Stimulated activated CD8-positive, alpha-beta memory T cell treated with anti-CD3 and anti-CD28 coated beads, Interleukin-12 subunit alpha, Interleukin-12 subunit beta, amount 100 ng/mL, for 24 hours (primary cell): Measurements from ENCODE around the gene CLN5.
A peak's percentile ranks its signal among the peaks of the same experiment; 100 is the strongest.

Source experiments
- DNase-seq: peaks from one replicate; pipeline ENCODE4 v3.0.0-alpha.2; 2020; ENCODE audit errors: extremely low read depth

Gene CLN5

GRCh38 chr13:77016888-77017623 lies 25.2 kb downstream of the CLN5 start:
- DNase-seq: no peak

DNA sequence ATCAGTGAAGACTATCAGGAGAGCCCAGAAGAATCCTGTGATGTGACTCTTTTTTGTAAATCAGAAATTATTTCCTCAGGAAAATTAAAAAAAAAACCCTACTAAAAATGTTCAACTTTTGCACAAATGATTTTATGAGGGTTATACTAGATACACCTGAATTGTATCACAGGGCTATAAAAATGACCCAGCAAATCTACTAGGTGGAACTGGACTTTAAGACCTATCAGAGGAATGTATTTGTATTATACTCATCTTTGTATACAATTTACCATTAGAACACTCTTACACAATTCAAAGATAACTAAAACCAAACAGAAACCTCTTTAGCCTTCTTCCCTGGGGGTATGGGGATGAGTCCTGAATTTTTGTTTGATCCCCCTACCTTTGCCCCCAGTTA lies 27.9 kb downstream of the CLN5 start:
- DNase-seq: no peak

DNA sequence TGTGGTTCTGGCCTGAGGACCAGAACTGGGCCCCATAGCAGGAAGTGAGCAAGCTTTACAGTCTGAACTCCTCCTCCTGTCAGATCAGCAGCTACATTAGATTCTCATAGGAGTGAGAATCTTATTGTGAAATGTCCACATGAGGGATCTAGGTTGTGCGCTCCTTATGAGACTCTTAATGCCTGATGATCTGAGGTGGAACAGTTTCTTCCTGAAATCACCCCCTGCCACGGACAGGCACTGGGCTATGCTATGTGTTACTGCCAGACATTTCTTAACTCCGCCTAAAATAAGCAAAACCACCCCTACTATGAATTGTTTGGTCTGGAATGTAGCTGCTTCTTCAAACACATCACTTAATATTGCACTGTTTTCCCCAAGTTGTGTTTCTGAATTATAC lies 30.5 kb downstream of the CLN5 start:
- no peak for DNase-seq

DNA sequence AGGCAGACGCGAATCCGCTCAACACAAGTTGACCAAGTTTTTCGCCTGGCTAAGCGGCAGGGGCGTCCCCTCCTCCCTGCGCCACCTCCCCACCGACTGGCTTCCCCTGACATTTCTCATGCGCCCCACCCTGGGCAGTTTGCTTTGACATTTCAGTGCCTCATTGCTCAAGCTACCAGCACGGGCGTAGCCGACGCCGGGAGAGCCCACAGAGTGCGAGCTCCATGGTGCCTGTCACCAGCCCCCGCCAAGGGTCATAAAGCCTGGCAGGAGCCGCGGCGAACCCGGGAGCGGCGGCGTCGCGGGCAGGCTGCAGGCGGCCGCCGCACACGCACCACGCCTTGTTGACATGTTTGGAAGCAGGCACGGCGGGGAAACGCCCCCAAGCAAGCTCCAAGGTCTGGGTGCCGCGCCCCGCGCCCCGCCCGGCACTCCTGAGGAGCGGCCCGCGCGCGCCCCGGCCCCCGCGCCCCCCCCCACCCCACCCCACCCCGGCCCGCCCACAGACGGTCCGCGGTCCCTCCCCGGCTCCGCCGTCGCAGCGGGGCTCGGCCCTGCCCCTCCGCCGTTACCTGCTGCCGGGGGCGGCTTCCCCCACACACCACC lies 34.5 kb downstream of the CLN5 start:
- peak; percentile 40 for DNase-seq

DNA sequence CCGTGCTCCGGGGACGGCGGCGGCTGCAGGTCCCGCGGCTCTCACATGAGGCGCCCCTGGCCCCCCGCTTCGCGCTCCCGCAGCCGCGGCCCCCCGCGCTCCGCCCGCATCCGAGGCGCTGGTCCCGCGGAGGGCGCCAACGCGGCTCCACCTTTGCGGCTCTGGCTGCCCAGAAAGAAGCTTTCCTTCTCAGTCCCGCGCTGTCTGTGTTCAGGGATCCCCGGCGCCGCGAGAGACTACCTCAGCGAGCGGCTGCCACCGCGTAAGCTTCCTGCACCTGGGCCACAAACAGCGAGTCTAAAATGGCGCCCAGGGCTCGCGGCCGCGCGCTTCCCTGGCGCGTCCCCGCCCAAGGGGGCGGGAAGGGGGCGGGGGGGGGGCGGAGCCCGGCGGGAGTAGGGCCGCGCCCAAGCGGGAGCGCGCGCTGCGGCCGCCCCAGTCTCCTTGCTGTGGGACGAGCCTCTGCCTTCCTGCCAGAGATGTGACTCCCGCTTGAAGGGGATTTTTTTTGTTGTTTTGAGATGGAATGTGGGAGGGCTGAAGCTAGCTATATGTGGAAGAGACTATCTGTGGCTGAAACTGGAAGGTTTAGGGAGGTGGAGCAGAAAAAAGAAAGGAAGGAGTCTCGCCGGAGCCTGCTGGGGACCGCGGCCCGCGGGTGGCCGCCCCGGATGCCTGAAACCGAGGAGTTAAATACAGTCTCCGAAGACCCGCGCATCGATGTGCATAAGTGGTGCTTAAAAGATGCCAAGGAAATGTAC lies 35.2 kb downstream of the CLN5 start, which contains the start of gene FBXL3:
Gene FBXL3 (minus strand): TSS at position 299 of the 761 bp plus-strand sequence. CDS start 5,299 bp downstream, outside the sequence.
- DNase-seq: peak; percentile 58

- DNase-seq: no peak
These were observed 36.3 kb downstream of the CLN5 start for GRCh38 chr13:77028202-77028601.

DNA sequence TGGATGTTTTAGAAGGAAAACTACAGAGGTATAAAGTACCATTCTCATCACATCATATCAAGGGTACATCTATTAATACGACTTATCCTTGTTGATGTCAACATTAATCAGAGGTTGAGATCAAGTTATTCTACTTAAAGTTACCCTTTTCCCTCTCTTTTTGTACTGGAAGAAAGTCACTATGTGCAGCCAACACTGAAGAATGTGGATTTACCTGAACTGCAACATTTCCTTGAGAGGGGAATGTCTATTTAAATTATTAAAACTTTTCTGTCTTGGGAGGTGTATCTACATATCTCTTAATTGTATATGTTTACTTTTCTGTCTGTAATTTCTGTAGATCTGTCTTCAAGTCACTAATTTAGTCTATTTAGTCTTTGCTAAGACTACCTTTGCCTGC lies 37.6 kb downstream of the CLN5 start:
- no peak for DNase-seq

DNA sequence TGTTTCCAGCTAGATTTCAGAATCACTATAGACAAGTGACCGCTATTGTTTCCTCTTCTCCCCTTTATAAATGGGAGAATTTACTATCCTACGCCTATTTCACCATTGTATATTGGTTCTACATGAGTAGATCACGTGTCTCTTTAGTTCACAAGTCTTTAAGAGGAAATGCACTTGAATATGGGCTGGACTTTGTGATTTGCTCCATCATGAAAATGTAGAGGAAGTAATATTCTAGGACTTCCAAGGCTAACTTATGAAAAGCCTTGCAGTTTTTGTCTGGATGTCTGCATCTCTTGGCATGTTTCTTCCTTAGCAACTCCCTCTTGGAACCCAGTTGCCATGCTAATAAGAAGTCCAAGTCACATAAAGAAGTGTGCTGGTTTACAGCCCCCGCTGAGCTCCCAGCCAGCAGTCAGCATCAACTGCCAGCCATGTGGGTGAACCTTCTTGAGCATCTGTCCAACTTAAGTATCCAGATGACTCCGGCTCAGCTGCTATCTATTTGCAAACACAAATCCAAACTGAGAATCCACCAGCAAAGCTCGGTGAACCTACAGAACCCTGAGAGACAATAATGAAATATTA lies 39.9 kb downstream of the CLN5 start:
- DNase-seq: no peak

- DNase-seq: no peak
These were observed 41.9 kb downstream of the CLN5 start for GRCh38 chr13:77033717-77034302.

DNA sequence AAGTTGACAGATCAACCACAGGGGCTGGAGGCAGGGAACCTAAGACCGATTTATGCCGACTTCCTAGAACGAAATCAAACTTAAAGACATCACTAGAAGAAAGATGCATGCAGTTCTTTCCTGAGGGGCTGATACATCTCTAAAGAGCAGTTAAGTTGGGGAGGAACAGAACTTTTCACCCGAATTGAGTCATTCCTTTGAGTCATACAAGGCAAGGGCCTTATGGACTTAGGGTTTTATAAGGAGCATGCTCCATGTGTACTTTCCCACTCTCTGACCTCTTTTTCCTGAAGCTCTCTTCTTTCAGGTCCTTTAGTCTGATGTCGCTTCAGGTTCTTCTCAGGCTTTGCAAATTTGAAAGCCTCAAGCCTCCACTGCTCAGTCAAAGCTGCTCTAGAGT lies 43.0 kb downstream of the CLN5 start:
- DNase-seq: no peak

- DNase-seq: no peak
These were observed 44.4 kb downstream of the CLN5 start for GRCh38 chr13:77036279-77036678.

DNA sequence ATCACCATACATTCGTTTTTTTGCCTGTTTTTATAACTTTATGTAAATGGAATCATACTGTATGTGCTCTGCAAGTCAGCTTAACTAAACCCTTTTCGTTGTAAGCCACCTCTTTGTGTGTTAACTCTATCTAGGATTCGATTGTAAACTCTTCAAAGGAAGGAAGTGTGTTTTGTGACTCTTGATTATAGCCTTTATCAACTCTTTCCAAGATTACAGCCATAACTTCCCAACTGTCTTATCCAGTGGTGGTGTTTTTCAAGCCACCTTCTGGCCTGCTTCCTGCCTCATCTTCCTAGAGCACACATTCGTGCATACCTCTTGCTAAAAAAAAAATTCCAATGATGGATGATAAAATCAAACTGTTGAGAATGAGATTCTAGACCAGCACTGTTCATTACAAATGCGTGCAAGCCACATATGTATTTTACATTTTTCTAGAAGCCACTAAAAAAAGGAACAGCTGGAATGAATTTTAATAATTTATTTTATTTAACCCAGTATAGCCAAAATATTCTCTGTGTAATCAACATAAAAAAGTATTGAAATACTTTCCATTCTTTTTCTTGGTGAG lies 47.1 kb downstream of the CLN5 start:
- DNase-seq: no peak

- DNase-seq: no peak
These were observed 48.2 kb downstream of the CLN5 start for GRCh38 chr13:77040076-77040475.

DNA sequence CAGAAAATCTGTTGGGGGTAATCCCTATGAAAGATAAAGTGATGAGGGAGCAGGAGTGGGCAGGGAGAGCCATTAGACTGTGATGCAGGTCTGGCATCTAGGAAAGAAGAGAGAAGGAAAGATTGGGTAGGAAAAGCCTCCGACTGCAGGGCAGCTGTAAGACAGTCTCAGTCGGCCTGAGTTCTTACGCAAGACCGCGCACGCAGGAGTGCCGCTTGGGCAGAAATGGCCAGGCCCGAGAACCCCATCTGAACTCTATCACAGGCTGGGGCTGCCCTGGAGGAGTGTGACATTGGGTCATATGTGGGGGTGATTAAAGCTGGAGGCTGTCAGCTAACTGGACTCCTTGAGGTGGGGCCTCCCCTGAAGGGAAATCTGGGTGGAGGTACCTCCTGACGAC lies 49.0 kb downstream of the CLN5 start:
- DNase-seq: no peak

- DNase-seq: no peak
These were observed 50.8 kb downstream of the CLN5 start for GRCh38 chr13:77042566-77043177.

GRCh38 chr13:77047649-77048343 lies 55.9 kb downstream of the CLN5 start:
- DNase-seq: no peak

GRCh38 chr13:77048681-77049080 lies 56.8 kb downstream of the CLN5 start:
- no peak for DNase-seq

GRCh38 chr13:77053192-77053591 lies 61.3 kb downstream of the CLN5 start:
- no peak for DNase-seq
